Upper lobe of left lung (tissue), 6 donors: ENCODE measurements around the gene BIRC7. TPM values are rescaled to one million over a fixed set of nuclear protein-coding genes. Genes with fewer than 3 reads are reported as not detected.

Experiments
- ATAC-seq, 2 donors: fragments of 200-7000 bp; cut with Tn5 transposase; one replicate each; pipeline ENCODE4 v1.9.1; 2022; ENCODE audit warnings: mild to moderate bottlenecking in 2 of 2, moderate library complexity in 2 of 2; ENCODE audit not compliant: low FRiP score in 2 of 2
- DNase-seq, 2 donors: peaks; one replicate each; pipeline ENCODE4 v3.0.0-alpha.2; 2019 to 2020
- H3K27ac ChIP-seq, 4 donors: fragments of 200-600 bp; sonication (generic); one replicate each; pipeline ENCODE4 v1.5.1; 2016 to 2019
- H3K27me3 ChIP-seq, 4 donors: fragments of 200-600 bp; sonication (generic); one replicate each; pipeline ENCODE4 v1.5.1; 2017 to 2019
- H3K36me3 ChIP-seq, 4 donors: fragments of 200-600 bp; sonication (generic); one replicate each; pipeline ENCODE4 v1.5.1; 2016 to 2019
- H3K4me1 ChIP-seq, 4 donors: fragments of 200-600 bp; sonication (generic); one replicate each; pipeline ENCODE4 v1.5.1; 2018 to 2019
- H3K4me3 ChIP-seq, 4 donors: fragments of 200-600 bp; sonication (generic); one replicate each; pipeline ENCODE4 v1.5.1; 2017 to 2019; ENCODE audit warnings: mild to moderate bottlenecking in 2 of 4, moderate library complexity in 1 of 4
- H3K9me3 ChIP-seq, 4 donors: fragments of 200-600 bp; sonication (generic); one replicate each; pipeline ENCODE4 v1.5.1; 2018 to 2019
- EP300 ChIP-seq, 4 donors: sonication (generic); formaldehyde crosslinking; IDR thresholded peaks; one replicate each; pipeline ENCODE4 v1.5.1; 2017; ENCODE audit warnings: antibody characterized with exemption in 4 of 4, control low read depth in 2 of 4
- POLR2A ChIP-seq, 4 donors: fragments of 450-650 bp; IDR thresholded peaks; one replicate each; pipeline ENCODE4 v1.5.1; 2016 to 2017; ENCODE audit warnings: antibody characterized with exemption in 4 of 4, mild to moderate bottlenecking in 2 of 4
- POLR2AphosphoS5 ChIP-seq, 2 donors: sonication (generic); formaldehyde crosslinking; IDR thresholded peaks; one replicate each; pipeline ENCODE4 v1.5.1; 2017; ENCODE audit warnings: antibody characterized with exemption in 2 of 2
- WGBS, 2 donors: methylation state at CpG; one replicate each; pipeline ENCODE4 v1.1.5; 2017 to 2018; 5-methylcytosine and 5-hydroxymethylcytosine counted together
- total RNA-seq, 6 donors: library from RNA; depleted of rRNA in 4 of 6; stranded (reverse); fragments of >200 nt in 4 of 6; gene quantifications; one replicate each; pipeline versions ENCODE4 v1.1.0 to v1.2.1, GENCODE V29; 2016 to 2021
- TF ChIP-seq, protein P1 (sequence below), 6 experiments: fragments of 450-650 bp in 4 of 6; fragments of 200-600 bp in 2 of 6; sonication (generic) in 2 of 6; IDR thresholded peaks; one replicate each; pipeline ENCODE4 v1.5.1; 2016 to 2019; ENCODE audit warnings: antibody characterized with exemption in 6 of 6
- donor health status: DM: no; HTN: no; CAD: no; lungs with moderate emphysema.
- donor health status: DM: no; HTN: yes; CAD: no; lungs with severe emphysema.

BIRC7 gene
- total RNA-seq, 6 donors from 2014 or later = 1.3 to 15.0 (median 2.8) TPM; not detected in 2

DNA sequence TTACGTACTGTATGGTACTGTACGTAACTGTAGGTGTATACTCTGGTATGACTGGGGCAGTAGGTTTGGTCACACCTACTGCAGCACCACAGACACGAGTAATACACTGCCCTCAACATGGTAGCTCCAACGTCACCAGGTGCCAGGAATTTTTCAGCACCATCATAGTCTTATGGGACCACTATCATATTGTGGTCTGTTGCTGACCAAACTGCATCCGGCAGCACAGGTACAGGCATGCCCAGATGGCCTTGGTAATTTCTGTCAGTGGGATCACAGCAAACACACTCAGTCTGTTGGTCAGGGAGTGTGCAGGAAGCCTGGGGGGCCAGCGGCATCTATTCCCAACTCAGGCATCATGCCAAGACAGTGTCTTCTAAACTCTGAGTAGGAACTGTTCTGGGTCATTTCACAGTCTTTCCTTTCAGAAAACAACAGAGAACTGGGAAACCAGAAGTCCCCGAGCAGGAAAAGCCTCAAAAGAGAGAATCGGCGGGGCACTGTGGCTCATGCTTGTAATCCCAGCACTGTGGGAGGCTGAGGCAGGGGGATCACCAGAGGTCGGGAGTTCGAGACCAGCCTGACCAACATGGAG is 25.6 kb upstream of the BIRC7 start:
- Histone ChIP-seq H3K27ac (no peak overlapping the region), H3K36me3 (peaks cover 9 to 91% (median 64%) of the 10 kb centered on the region in 4 donors), H3K9me3 (no peaks in the 10 kb centered on the region), H3K4me3 (no peak overlapping the region), H3K4me1 (peaks cover 21 to 42% (median 34%) of the 10 kb centered on the region in 4 donors), H3K27me3 (no peaks in the 10 kb centered on the region)
- TF ChIP-seq, protein P1, sequence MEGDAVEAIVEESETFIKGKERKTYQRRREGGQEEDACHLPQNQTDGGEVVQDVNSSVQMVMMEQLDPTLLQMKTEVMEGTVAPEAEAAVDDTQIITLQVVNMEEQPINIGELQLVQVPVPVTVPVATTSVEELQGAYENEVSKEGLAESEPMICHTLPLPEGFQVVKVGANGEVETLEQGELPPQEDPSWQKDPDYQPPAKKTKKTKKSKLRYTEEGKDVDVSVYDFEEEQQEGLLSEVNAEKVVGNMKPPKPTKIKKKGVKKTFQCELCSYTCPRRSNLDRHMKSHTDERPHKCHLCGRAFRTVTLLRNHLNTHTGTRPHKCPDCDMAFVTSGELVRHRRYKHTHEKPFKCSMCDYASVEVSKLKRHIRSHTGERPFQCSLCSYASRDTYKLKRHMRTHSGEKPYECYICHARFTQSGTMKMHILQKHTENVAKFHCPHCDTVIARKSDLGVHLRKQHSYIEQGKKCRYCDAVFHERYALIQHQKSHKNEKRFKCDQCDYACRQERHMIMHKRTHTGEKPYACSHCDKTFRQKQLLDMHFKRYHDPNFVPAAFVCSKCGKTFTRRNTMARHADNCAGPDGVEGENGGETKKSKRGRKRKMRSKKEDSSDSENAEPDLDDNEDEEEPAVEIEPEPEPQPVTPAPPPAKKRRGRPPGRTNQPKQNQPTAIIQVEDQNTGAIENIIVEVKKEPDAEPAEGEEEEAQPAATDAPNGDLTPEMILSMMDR (IDR thresholded peaks at IDR 0.05) = no peak
- TF ChIP-seq EP300 (IDR thresholded peaks at IDR 0.05) = no peak
- no peak for TF ChIP-seq POLR2A (IDR thresholded peaks at IDR 0.05)
- no peak for TF ChIP-seq POLR2AphosphoS5 (IDR thresholded peaks at IDR 0.05)
- no peak for DNase-seq
- 82% methylated on average over 11 of the region's 11 CpGs for WGBS, 2 donors
- no peak for ATAC-seq

DNA sequence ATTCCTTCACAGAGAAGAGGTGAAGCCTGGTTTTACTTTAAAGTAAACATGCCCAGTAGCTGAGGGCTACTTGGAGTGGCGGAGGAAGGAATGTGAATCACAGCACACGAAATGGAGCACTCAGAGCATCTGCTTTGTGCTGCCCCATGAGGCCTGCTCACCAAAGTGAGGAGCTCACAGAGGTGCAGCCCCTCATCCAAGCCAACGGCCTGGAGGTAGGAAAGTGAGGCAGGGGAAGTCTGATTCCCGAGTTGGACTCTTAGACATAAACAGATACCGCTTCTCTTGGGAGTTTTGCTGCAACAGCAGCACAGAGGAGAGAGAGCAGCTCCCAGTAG is 23.3 kb upstream of the BIRC7 start:
- TF ChIP-seq EP300 (IDR thresholded peaks at IDR 0.05) = no peak
- TF ChIP-seq POLR2AphosphoS5 (IDR thresholded peaks at IDR 0.05) = no peak
- TF ChIP-seq POLR2A (IDR thresholded peaks at IDR 0.05) = no peak
- TF ChIP-seq, protein P1 (IDR thresholded peaks at IDR 0.05) = no peak
- no peaks in the 10 kb centered on the region for H3K9me3 ChIP-seq
- no peak overlapping the region for H3K4me3 ChIP-seq
- ATAC-seq (no peak), DNase-seq (no peak)
- no peaks in the 10 kb centered on the region for H3K27me3 ChIP-seq
- 79 to 89% methylated on average over 5 of the region's 5 CpGs for WGBS, 2 donors
- no peak overlapping the region for H3K27ac ChIP-seq
- H3K36me3 ChIP-seq = peaks cover 4 to 69% (median 47%) of the 10 kb centered on the region in 4 donors
- peaks cover 29 to 50% (median 39%) of the 10 kb centered on the region in 4 donors for H3K4me1 ChIP-seq

DNA sequence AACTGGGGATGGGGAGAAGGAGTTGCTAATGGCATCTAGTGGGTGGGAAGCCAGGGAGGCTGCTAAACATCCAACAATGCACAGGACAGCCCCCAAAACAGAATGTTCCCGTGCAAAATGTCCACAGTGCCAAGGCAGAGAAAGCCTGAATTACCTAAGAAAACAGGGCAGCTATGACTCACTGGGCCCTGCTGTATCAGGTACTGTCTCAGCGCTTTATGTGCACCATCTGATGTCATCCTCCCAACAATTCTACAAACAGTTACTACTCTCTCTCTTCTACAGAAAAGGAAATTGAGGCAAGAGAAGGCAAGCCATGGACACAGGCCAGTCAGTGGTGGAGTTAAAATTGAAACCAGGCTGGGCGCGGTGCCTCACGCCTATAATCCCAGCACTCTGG is 22.9 kb upstream of the BIRC7 start:
- DNase-seq = no peak
- TF ChIP-seq, protein P1 (IDR thresholded peaks at IDR 0.05) = no peak
- no peak for TF ChIP-seq POLR2A (IDR thresholded peaks at IDR 0.05)
- no peak overlapping the region for H3K4me3 ChIP-seq
- H3K36me3 ChIP-seq = peaks cover 4 to 64% (median 43%) of the 10 kb centered on the region in 4 donors
- ATAC-seq = no peak
- 93 to 94% methylated on average over 5 of the region's 5 CpGs for WGBS, 2 donors
- no peak overlapping the region for H3K27ac ChIP-seq
- H3K9me3 ChIP-seq = no peaks in the 10 kb centered on the region
- H3K4me1 ChIP-seq = peaks cover 29 to 50% (median 39%) of the 10 kb centered on the region in 4 donors
- no peaks in the 10 kb centered on the region for H3K27me3 ChIP-seq

DNA sequence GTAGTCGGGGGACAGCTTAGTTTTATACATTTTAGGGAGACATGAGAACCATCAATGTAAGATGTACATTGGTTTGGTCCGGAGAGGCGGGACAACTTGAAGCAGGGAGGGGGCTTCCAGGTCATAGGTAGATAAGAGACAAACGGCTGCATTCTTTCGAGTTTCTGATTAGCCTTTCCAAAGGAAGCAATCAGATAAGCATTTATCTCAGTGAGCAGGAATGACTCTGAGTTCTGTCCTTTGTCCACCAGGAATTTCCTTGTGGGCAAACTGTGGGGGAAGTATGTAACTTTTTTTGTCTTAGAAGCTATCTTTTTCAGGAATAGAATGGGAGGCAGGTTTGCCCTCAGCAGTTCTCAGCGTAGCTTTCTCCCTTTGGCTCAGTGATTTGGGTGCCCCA is 21.2 kb upstream of the BIRC7 start:
- ATAC-seq (no peak), DNase-seq (no peak)
- Histone ChIP-seq H3K9me3 (no peaks in the 10 kb centered on the region), H3K4me1 (peaks cover 29 to 50% (median 39%) of the 10 kb centered on the region in 4 donors), H3K4me3 (peak overlapping the region in 2 of 4 donors; percentile 98 to 100), H3K27me3 (no peaks in the 10 kb centered on the region), H3K36me3 (peaks cover 4 to 49% (median 30%) of the 10 kb centered on the region in 4 donors), H3K27ac (peak overlapping the region in 2 of 4 donors; percentile 88 to 89)
- TF ChIP-seq POLR2AphosphoS5 (IDR thresholded peaks at IDR 0.05) = no peak
- no peak for TF ChIP-seq POLR2A (IDR thresholded peaks at IDR 0.05)
- no peak for TF ChIP-seq EP300 (IDR thresholded peaks at IDR 0.05)
- TF ChIP-seq, protein P1 (IDR thresholded peaks at IDR 0.05) = no peak
- 64 to 65% methylated on average over 6 of the region's 6 CpGs for WGBS, 2 donors
